ENCODE data around the gene TRIM65. TPM values are rescaled to one million over a fixed set of nuclear protein-coding genes. Genes with fewer than 3 reads are reported as not detected.

TRIM65 gene
- total RNA-seq, 1 donor from 2014 or later: 15.4 TPM

DNA sequence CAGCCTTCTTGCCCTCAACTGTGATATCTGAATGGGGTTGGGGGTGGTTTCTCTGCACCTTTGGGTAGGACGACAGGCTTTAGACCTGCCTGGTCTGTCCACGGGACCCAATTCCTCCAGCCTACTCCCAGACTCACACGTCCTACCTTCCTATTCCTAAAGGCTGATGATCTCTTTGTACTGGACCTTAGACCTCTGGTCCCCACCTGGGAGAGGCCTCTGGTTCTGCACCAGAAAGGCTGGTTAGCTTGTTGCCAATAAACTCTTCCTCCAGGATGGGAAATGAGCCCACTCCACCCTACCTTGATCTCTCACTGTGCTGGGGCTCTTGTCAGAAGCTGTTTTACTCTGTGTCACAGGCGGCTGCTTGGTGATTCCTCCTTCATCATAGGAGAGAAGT, 29.7 kb upstream of the TRIM65 start:
- no peak overlapping the region for H3K27ac ChIP-seq (ENCODE audit: low read depth, low read length)
- peaks cover 9% of the 10 kb centered on the region for H3K36me3 Mint-ChIP-seq (ENCODE audit: low read depth, unreplicated experiment)
- no peak overlapping the region for H3K4me3 ChIP-seq (ENCODE audit: insufficient read depth, low read depth, low read length)
- no peaks in the 10 kb centered on the region for H3K4me1 ChIP-seq (ENCODE audit: insufficient read depth, low read length)
- H3K9me3 Mint-ChIP-seq (ENCODE audit: unreplicated experiment): no peaks in the 10 kb centered on the region
- no peak overlapping the region for H3K9ac ChIP-seq (ENCODE audit: low read length)
- no peak overlapping the region for H3K4me3 Mint-ChIP-seq (ENCODE audit: unreplicated experiment)
- no peaks in the 10 kb centered on the region for H3K79me2 ChIP-seq (ENCODE audit: insufficient read depth, low read length)
- no peaks in the 10 kb centered on the region for H3K4me1 Mint-ChIP-seq (ENCODE audit: low read depth, unreplicated experiment)
- DNase-seq (ENCODE audit: low read depth) (no peak), FAIRE-seq (no peak)
- H3K27me3 Mint-ChIP-seq (ENCODE audit: low read depth, unreplicated experiment): peaks cover 5% of the 10 kb centered on the region
- TF ChIP-seq EZH2 (IDR thresholded peaks at IDR 0.05; ENCODE audit: insufficient read depth, low read length): no peak
- TF ChIP-seq, protein P1, sequence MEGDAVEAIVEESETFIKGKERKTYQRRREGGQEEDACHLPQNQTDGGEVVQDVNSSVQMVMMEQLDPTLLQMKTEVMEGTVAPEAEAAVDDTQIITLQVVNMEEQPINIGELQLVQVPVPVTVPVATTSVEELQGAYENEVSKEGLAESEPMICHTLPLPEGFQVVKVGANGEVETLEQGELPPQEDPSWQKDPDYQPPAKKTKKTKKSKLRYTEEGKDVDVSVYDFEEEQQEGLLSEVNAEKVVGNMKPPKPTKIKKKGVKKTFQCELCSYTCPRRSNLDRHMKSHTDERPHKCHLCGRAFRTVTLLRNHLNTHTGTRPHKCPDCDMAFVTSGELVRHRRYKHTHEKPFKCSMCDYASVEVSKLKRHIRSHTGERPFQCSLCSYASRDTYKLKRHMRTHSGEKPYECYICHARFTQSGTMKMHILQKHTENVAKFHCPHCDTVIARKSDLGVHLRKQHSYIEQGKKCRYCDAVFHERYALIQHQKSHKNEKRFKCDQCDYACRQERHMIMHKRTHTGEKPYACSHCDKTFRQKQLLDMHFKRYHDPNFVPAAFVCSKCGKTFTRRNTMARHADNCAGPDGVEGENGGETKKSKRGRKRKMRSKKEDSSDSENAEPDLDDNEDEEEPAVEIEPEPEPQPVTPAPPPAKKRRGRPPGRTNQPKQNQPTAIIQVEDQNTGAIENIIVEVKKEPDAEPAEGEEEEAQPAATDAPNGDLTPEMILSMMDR (IDR thresholded peaks at IDR 0.05; ENCODE audit: insufficient read depth, low read depth, low read length): no peak
- H3K36me3 ChIP-seq (ENCODE audit: insufficient read depth, low read length): peaks cover 2% of the 10 kb centered on the region
- no peaks in the 10 kb centered on the region for H3K9me3 ChIP-seq (ENCODE audit: insufficient read depth, low read depth, low read length)
- H3K4me2 ChIP-seq (ENCODE audit: low read length): no peak overlapping the region
- H3K27me3 ChIP-seq (ENCODE audit: insufficient read depth, low read length): no peaks in the 10 kb centered on the region
- H4K20me1 ChIP-seq (ENCODE audit: insufficient read depth, low read length): no peaks in the 10 kb centered on the region
- no peak overlapping the region for H2AFZ ChIP-seq (ENCODE audit: low read depth, low read length)
- H3K27ac Mint-ChIP-seq (ENCODE audit: unreplicated experiment): no peak overlapping the region

DNA sequence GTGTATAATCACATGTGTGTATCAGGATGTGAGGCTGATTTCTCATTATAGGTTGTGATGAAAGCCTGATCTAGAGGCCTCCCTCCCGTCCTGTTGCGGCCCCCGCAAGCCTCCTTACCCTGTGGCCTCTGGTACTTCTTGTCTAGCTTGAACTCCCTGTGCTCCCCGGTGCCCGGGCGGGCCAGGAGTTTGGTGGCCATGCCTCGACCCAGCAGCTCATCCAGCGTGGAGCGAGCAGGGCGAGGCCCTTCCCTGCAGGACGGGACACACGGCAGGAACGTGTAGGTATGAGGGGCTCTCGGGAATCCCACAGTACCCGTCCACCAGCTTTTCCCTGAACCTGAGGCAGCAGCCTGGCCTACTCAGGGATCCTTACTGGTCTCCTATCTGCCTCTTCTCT, 29.2 kb upstream of the TRIM65 start:
- Histone ChIP-seq H3K4me3 (ENCODE audit: insufficient read depth, low read depth, low read length) (no peak overlapping the region), H3K4me2 (ENCODE audit: low read length) (no peak overlapping the region), H3K9me3 (ENCODE audit: insufficient read depth, low read depth, low read length) (no peaks in the 10 kb centered on the region), H3K36me3 (ENCODE audit: insufficient read depth, low read length) (peaks cover 2% of the 10 kb centered on the region), H3K4me1 (ENCODE audit: insufficient read depth, low read length) (no peaks in the 10 kb centered on the region), H3K27ac (ENCODE audit: low read depth, low read length) (no peak overlapping the region), H3K9ac (ENCODE audit: low read length) (no peak overlapping the region), H3K27me3 (ENCODE audit: insufficient read depth, low read length) (no peaks in the 10 kb centered on the region), H4K20me1 (ENCODE audit: insufficient read depth, low read length) (no peaks in the 10 kb centered on the region), H2AFZ (ENCODE audit: low read depth, low read length) (no peak overlapping the region), H3K79me2 (ENCODE audit: insufficient read depth, low read length) (no peaks in the 10 kb centered on the region)
- no peaks in the 10 kb centered on the region for H3K4me1 Mint-ChIP-seq (ENCODE audit: low read depth, unreplicated experiment)
- no peak for DNase-seq (ENCODE audit: low read depth)
- no peaks in the 10 kb centered on the region for H3K9me3 Mint-ChIP-seq (ENCODE audit: unreplicated experiment)
- no peak for TF ChIP-seq EZH2 (IDR thresholded peaks at IDR 0.05; ENCODE audit: insufficient read depth, low read length)
- peaks cover 5% of the 10 kb centered on the region for H3K27me3 Mint-ChIP-seq (ENCODE audit: low read depth, unreplicated experiment)
- no peak overlapping the region for H3K27ac Mint-ChIP-seq (ENCODE audit: unreplicated experiment)
- peaks cover 9% of the 10 kb centered on the region for H3K36me3 Mint-ChIP-seq (ENCODE audit: low read depth, unreplicated experiment)
- H3K4me3 Mint-ChIP-seq (ENCODE audit: unreplicated experiment): no peak overlapping the region
- no peak for FAIRE-seq

DNA sequence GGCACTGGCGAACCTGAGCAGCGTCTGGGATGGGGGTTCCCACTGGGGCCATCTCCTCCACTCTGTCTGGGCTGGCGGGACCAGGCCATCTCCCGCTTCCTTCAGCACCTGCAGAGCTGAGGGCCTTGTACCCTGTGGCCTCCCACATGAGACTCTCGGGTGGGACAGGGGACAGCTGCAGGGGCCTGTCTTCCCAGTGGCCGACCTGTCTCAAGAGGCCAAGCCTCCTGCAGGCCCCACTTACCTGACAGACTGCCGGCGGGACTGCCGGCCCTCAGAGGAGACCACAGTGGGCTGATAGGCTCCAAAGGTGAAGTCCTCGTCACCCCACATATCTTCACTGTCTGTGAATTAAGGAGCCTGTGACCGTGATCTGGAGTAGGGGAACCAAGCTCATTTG, 28.4 kb upstream of the TRIM65 start:
- peaks cover 5% of the 10 kb centered on the region for H3K27me3 Mint-ChIP-seq (ENCODE audit: low read depth, unreplicated experiment)
- no peak for FAIRE-seq
- H3K4me1 Mint-ChIP-seq (ENCODE audit: low read depth, unreplicated experiment): no peaks in the 10 kb centered on the region

More for the DNA sequence above, 28.4 kb upstream of the TRIM65 start:
- Histone ChIP-seq H3K9me3 (ENCODE audit: insufficient read depth, low read depth, low read length) (no peaks in the 10 kb centered on the region), H3K27me3 (ENCODE audit: insufficient read depth, low read length) (no peaks in the 10 kb centered on the region), H3K27ac (ENCODE audit: low read depth, low read length) (no peak overlapping the region), H2AFZ (ENCODE audit: low read depth, low read length) (no peak overlapping the region), H3K79me2 (ENCODE audit: insufficient read depth, low read length) (no peaks in the 10 kb centered on the region), H3K9ac (ENCODE audit: low read length) (no peak overlapping the region), H3K4me1 (ENCODE audit: insufficient read depth, low read length) (no peaks in the 10 kb centered on the region), H4K20me1 (ENCODE audit: insufficient read depth, low read length) (no peaks in the 10 kb centered on the region), H3K4me3 (ENCODE audit: insufficient read depth, low read depth, low read length) (no peak overlapping the region), H3K4me2 (ENCODE audit: low read length) (no peak overlapping the region), H3K36me3 (ENCODE audit: insufficient read depth, low read length) (peaks cover 2% of the 10 kb centered on the region)
- no peak overlapping the region for H3K27ac Mint-ChIP-seq (ENCODE audit: unreplicated experiment)
- H3K4me3 Mint-ChIP-seq (ENCODE audit: unreplicated experiment): no peak overlapping the region
- peaks cover 9% of the 10 kb centered on the region for H3K36me3 Mint-ChIP-seq (ENCODE audit: low read depth, unreplicated experiment)
- TF ChIP-seq, protein P1 (IDR thresholded peaks at IDR 0.05; ENCODE audit: insufficient read depth, low read depth, low read length): no peak
- no peak for TF ChIP-seq EZH2 (IDR thresholded peaks at IDR 0.05; ENCODE audit: insufficient read depth, low read length)
- H3K9me3 Mint-ChIP-seq (ENCODE audit: unreplicated experiment): no peaks in the 10 kb centered on the region
- no peak for DNase-seq (ENCODE audit: low read depth)

Measured in astrocyte (in vitro differentiated cells and primary cell).